K562 (cell line): ENCODE results near the gene MCCD1. TPM values are rescaled to one million over a fixed set of nuclear protein-coding genes. Genes with fewer than 3 reads are reported as not detected.
A peak's percentile ranks its signal among the peaks of the same experiment; 100 is the strongest.

Experiments used
- ATF6 ChIP-seq: sonication (generic); formaldehyde crosslinking; IDR thresholded peaks from 2 replicates; pipeline ENCODE4 v1.4.0; 2020; ENCODE audit warnings: mild to moderate bottlenecking, missing genetic modification reagents
- BMI1 ChIP-seq: fragments of 150-350 bp; IDR thresholded peaks from 2 replicates; pipeline ENCODE4 v1.6.1; 2014; ENCODE audit warnings: low read length
- BRD4 ChIP-seq: fragments of 200-600 bp; sonication (generic); IDR thresholded peaks from 2 replicates; pipeline ENCODE4 v1.6.1; 2017; ENCODE audit warnings: inconsistent platforms
- CBFA2T3 ChIP-seq: fragments of 450-650 bp; IDR thresholded peaks from 2 replicates; pipeline ENCODE4 v1.6.1; 2017
- ETV6 ChIP-seq, 3 experiments: fragments of 150-350 bp in 1 of 3; sonication (generic) in 1 of 3; formaldehyde crosslinking in 1 of 3; IDR thresholded peaks; 2 replicates each; pipeline versions ENCODE4 v1.6.1 to v1.8.0; 2014 to 2022; ENCODE audit warnings: borderline replicate concordance in 2 of 3, low read depth in 2 of 3, antibody characterized with exemption in 1 of 3, low read length in 1 of 3, mild to moderate bottlenecking in 1 of 3, missing genetic modification reagents in 1 of 3
- EZH2 ChIP-seq: IDR thresholded peaks from 2 replicates; pipeline ENCODE4 v1.6.1; 2012; ENCODE audit warnings: low read depth, mild to moderate bottlenecking, inconsistent platforms, low read length, borderline replicate concordance
- HNRNPK ChIP-seq: fragments of 200-400 bp; formaldehyde crosslinking; IDR thresholded peaks from one replicate; pipeline ENCODE4 v1.6.1; 2018; ENCODE audit warnings: mild to moderate bottlenecking, low read depth, low read length; ENCODE audit not compliant: poor library complexity, severe bottlenecking
- MED1 ChIP-seq: sonication (generic); formaldehyde crosslinking; IDR thresholded peaks from 2 replicates; pipeline ENCODE4 v1.8.1; 2023; ENCODE audit warnings: missing genetic modification reagents, borderline replicate concordance
- NCOA4 ChIP-seq: fragments of 450-650 bp; IDR thresholded peaks from 2 replicates; pipeline ENCODE4 v1.6.1; 2018; ENCODE audit warnings: mild to moderate bottlenecking; ENCODE audit not compliant: partially characterized antibody
- NCOA6 ChIP-seq: fragments of 450-650 bp; IDR thresholded peaks from 2 replicates; pipeline ENCODE4 v1.6.1; 2017; ENCODE audit warnings: mild to moderate bottlenecking
- NFE2L1 ChIP-seq: fragments of 450-650 bp; IDR thresholded peaks from 2 replicates; pipeline ENCODE4 v1.6.1; 2016; ENCODE audit warnings: missing genetic modification characterization, low read depth, mild to moderate bottlenecking, missing compliant biosample characterization, moderate library complexity, borderline replicate concordance
- RFX1 ChIP-seq: fragments of 450-650 bp; IDR thresholded peaks from 2 replicates; pipeline ENCODE4 v1.6.1; 2016; ENCODE audit warnings: mild to moderate bottlenecking, moderate library complexity
- TCF3 ChIP-seq: sonication (generic); formaldehyde crosslinking; IDR thresholded peaks from 2 replicates; pipeline ENCODE4 v1.4.0; 2020; ENCODE audit warnings: mild to moderate bottlenecking, missing genetic modification reagents
- USF1 ChIP-seq: sonication (generic); formaldehyde crosslinking; IDR thresholded peaks from 2 replicates; pipeline ENCODE4 v1.9.0; 2022; ENCODE audit warnings: mild to moderate bottlenecking, missing genetic modification reagents
- ZNF253 ChIP-seq: fragments of 250-450 bp; sonication (Bioruptor Pico); conservative IDR thresholded peaks from 2 replicates; pipeline ENCODE4 v1.6.1; 2021; ENCODE audit warnings: mild to moderate bottlenecking
- ZNF584 ChIP-seq: fragments of 200-800 bp; sonication (Bioruptor generic); IDR thresholded peaks from 2 replicates; pipeline ENCODE4 v1.6.1; 2016; ENCODE audit warnings: low read depth, mild to moderate bottlenecking, missing genetic modification characterization, missing compliant biosample characterization
- polyA plus RNA-seq, 8 experiments: library from polyadenylated mRNA; depleted of rRNA in 4 of 8; stranded (reverse) in 5 of 8; unstranded in 3 of 8; fragments of >200 nt; fragmentation: Nextera tagmentation in 2 of 8; fragmentation: Illumina TruSeq in 1 of 8; extraction: Ambion mirVana in 2 of 8; extraction: Trizol in 1 of 8; gene quantifications; 2 replicates each; pipeline versions ENCODE4 v1.2.1 to v1.2.3, GENCODE V29; 2011 to 2014; ENCODE audit warnings: inconsistent platforms in 1 of 8, missing spikeins in 1 of 8
- total RNA-seq, 7 experiments: library from RNA; depleted of rRNA in 6 of 7; stranded (reverse); fragments of >200 nt in 6 of 7; fragmentation: Illumina TruSeq in 2 of 7; extraction: Trizol in 2 of 7; gene quantifications; 2 replicates each; pipeline versions ENCODE4 v1.2.1 to v1.2.3, GENCODE V29; 2011 to 2021; ENCODE audit warnings: low replicate concordance in 1 of 7
- TF ChIP-seq, protein P1 (sequence below): conservative IDR thresholded peaks from 2 replicates; pipeline ENCODE4 v1.6.1; 2011; ENCODE audit warnings: low read depth, mild to moderate bottlenecking, low read length; ENCODE audit not compliant: control insufficient read depth

MCCD1 gene
- total and polyA plus RNA-seq, 9 of the 15 experiments (the other 6 are each of a cell fraction or from before 2014, with no cell fraction given), result not detected

- TF ChIP-seq NCOA4 (no peak), RFX1 (no peak), BRD4 (no peak), BMI1 (no peak), ETV6 (IDR thresholded peaks at IDR 0.05; ENCODE audit: borderline replicate concordance in 1 of 2, low read depth in 2 of 2, low read length in 1 of 2) (no peak), ETV6 (CRISPR knock-in tag; IDR thresholded peaks at IDR 0.05; ENCODE audit: borderline replicate concordance) (no peak), ATF6 (CRISPR knock-in tag) (peak; percentile 51; the same call in 1 of the 2 replicates), MED1 (CRISPR knock-in tag) (no peak), NCOA6 (peak; percentile 76), HNRNPK (no peak), USF1 (CRISPR knock-in tag) (no peak), EZH2 (no peak), CBFA2T3 (no peak), NFE2L1 (tag) (no peak), TCF3 (CRISPR knock-in tag) (no peak), ZNF253 (CRISPR knock-in tag) (no peak), ZNF584 (CRISPR knock-in tag) (no peak)
- TF ChIP-seq, protein P1, sequence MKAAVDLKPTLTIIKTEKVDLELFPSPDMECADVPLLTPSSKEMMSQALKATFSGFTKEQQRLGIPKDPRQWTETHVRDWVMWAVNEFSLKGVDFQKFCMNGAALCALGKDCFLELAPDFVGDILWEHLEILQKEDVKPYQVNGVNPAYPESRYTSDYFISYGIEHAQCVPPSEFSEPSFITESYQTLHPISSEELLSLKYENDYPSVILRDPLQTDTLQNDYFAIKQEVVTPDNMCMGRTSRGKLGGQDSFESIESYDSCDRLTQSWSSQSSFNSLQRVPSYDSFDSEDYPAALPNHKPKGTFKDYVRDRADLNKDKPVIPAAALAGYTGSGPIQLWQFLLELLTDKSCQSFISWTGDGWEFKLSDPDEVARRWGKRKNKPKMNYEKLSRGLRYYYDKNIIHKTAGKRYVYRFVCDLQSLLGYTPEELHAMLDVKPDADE, result peak; percentile 32; the same call in 1 of the 2 replicates
Measured at GRCh38 chr6:31497531-31498476, 31.0 kb upstream of the MCCD1 start, which contains the start of gene MICB (continued).
